Neuron (in vitro differentiated cells): Measurements from ENCODE around the gene NKG7.
"Not testable (repeated sequence)": the region's sequence is repeated elsewhere in the genome, so short reads cannot be mapped to it uniquely, and the experiment has no call there.

ENCODE experiments used
- H2AFZ ChIP-seq: one replicate; pipeline ENCODE4 v1.6.1; 2013; ENCODE audit warnings: low read depth, mild to moderate bottlenecking, inconsistent platforms, low read length, moderate library complexity
- H3K27me3 ChIP-seq: one replicate; pipeline ENCODE4 v1.6.1; 2013; ENCODE audit warnings: low read length; ENCODE audit not compliant: insufficient read depth
- H3K36me3 ChIP-seq: one replicate; pipeline ENCODE4 v1.6.1; 2013; ENCODE audit warnings: low read length; ENCODE audit not compliant: insufficient read depth
- H3K4me1 ChIP-seq: one replicate; pipeline ENCODE4 v1.6.1; 2013; ENCODE audit warnings: low read length; ENCODE audit not compliant: insufficient read depth
- H3K4me3 ChIP-seq: 2 replicates; pipeline ENCODE4 v1.5.1; 2013; ENCODE audit warnings: mild to moderate bottlenecking, low read length, moderate library complexity
- H3K9me3 ChIP-seq: one replicate; pipeline ENCODE4 v1.6.1; 2013; ENCODE audit warnings: low read length

NKG7 gene

GRCh38 chr19:51399936-51400335 is 27.5 kb upstream of the NKG7 start:
- not testable (repeated sequence) for H3K4me1 ChIP-seq, H2AFZ ChIP-seq, H3K27me3 ChIP-seq, H3K36me3 ChIP-seq, H3K4me3 ChIP-seq
- peaks cover 19% of the 10 kb centered on the region for H3K9me3 ChIP-seq

DNA sequence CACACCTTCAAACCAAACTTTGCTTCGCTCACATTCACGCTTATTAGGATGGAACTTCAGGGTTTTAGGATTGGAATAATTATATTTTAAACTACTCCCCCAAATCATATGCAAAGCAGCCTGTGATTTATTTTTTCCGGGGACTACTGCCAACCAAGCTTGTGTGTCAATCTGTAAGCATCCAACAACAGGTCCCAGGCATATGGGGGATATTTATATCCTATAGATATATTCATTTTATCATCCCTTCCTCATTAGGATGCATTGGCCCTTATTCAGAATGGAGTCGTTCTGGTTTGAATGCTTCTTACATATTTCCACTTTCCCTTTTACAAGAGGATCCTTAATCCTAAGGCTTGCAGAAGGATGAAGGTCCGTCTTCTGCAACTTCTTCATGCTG is 26.8 kb upstream of the NKG7 start:
- H3K4me3 ChIP-seq, result no peak overlapping the region
- peaks cover 19% of the 10 kb centered on the region for H3K9me3 ChIP-seq
- peaks cover 3% of the 10 kb centered on the region for H3K4me1 ChIP-seq
- H2AFZ ChIP-seq, result no peak overlapping the region
- H3K36me3 ChIP-seq, result peaks cover 6% of the 10 kb centered on the region
- no peaks in the 10 kb centered on the region for H3K27me3 ChIP-seq

GRCh38 chr19:51398096-51398704 is 25.7 kb upstream of the NKG7 start:
- Histone ChIP-seq H3K36me3 (peaks cover under 1% of the 10 kb centered on the region), H3K4me3 (no peak overlapping the region), H3K27me3 (no peaks in the 10 kb centered on the region), H3K9me3 (peaks cover 12% of the 10 kb centered on the region), H3K4me1 (peaks cover 7% of the 10 kb centered on the region), H2AFZ (no peak overlapping the region)

DNA sequence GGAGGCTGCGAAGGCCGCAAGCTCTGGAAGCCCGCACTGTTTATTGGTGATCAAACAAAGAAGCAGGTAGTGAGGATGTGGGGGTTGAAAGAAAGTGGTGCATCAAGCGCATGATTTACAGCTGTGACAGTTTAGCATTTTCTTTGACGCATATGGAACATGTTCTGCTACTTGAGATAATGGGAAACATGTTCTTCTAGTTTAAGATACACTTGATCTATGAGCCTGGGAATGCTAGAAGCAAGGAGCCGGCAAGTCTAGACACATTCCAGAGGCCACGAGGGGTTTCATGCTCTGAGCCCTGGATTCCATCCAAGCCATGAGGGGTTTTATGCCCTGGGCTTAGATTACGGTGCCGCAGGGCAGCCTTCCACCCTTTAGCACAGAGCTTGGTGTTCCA is 25.0 kb upstream of the NKG7 start:
- H3K4me3 ChIP-seq, H3K27me3 ChIP-seq, H3K9me3 ChIP-seq, H3K4me1 ChIP-seq, H3K36me3 ChIP-seq, H2AFZ ChIP-seq: not testable (repeated sequence)

GRCh38 chr19:51396175-51396574 is 23.7 kb upstream of the NKG7 start:
- Histone ChIP-seq H3K36me3 (no peaks in the 10 kb centered on the region), H3K4me3 (no peak overlapping the region), H3K9me3 (no peaks in the 10 kb centered on the region), H2AFZ (no peak overlapping the region), H3K4me1 (peaks cover 7% of the 10 kb centered on the region), H3K27me3 (no peaks in the 10 kb centered on the region)

DNA sequence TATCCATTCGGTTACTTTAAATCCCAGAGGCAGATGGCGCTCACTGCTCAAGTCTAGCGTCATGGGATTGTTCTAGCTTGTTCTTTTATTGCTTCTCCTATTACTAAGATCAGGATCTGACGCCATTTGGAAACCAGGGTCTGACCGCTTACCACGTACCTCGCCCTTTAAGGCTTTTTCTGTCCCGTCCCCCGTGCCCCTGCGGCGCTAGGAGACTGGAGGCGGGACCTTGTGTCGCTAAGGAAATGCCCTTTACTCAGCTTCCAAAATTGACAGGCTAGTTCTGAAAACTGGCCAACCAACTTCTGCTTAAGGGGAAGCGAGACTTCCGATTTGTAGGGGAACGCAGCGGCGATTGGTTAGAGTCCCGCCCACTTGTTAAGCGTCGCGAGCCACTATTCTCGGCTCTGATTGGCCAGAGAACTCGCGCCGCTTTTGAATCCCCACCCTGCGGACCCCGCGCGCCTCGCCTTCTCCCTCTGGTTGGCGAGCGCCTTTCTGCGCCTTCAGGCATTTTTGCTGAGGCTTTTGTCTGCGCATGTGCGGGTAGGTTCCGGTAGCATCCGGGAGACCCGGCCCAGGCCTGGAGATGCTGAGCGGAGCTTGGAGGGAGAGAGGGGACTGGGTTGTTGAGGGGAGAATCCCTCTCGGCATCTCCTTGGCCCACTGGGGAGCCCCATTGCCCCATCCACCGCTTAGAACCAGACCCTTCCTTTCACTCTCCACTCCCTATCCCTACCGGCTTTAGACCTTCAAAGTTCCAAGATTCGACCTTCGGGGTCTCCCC is 21.8 kb upstream of the NKG7 start:
- Histone ChIP-seq H3K27me3 (no peaks in the 10 kb centered on the region), H2AFZ (peak overlapping the region; percentile 71), H3K36me3 (no peaks in the 10 kb centered on the region), H3K9me3 (no peaks in the 10 kb centered on the region), H3K4me3 (peak overlapping the region; percentile 65), H3K4me1 (peaks cover 7% of the 10 kb centered on the region)

DNA sequence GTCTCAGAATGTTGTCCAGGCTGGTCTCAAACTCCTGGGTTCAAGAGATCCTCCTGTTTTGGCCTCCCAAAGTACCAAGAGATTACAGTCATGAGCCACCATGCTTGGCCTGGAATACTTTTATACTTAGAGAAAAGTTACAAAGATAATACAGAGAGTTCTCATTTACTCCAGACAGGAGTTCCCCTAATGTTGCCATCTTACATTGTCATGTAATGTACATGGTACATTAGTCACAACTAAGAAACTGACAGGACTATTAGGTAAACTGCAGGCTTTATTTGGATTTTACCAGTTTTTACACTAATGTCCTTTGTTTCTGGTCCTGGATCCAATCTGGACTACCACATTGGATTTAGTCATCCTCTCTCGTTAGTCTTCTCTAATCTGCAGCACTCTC is 20.2 kb upstream of the NKG7 start:
- Histone ChIP-seq H3K4me1 (peaks cover 7% of the 10 kb centered on the region), H2AFZ (no peak overlapping the region), H3K9me3 (no peaks in the 10 kb centered on the region), H3K36me3 (no peaks in the 10 kb centered on the region), H3K4me3 (no peak overlapping the region), H3K27me3 (no peaks in the 10 kb centered on the region)

DNA sequence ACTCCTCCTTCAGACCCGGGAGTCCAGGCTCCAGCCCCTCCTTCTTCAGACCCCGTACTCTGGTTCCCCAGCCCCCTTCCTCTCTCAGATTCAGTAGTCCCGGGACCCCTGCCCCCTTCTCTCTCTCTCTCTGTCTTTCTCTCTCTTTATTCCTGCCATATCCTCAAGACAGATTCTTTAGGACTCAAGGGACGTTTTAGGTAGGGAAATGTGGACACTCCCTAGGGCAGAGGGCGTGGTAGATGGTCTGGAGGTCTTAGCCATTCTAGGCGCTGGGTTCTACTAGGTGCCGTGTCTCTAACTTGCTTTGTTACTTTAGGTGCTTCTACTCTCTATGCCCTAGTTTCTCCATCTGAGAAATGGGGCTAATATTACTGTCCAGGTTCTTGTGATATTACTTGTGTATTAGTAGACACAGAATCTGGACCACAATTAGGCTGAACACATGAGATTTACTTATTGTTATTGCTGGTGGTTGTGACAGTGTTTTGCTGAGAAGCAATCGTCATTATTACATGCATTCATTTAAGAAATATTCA is 18.7 kb upstream of the NKG7 start:
- no peaks in the 10 kb centered on the region for H3K27me3 ChIP-seq
- H2AFZ ChIP-seq, result no peak overlapping the region
- H3K36me3 ChIP-seq, result no peaks in the 10 kb centered on the region
- no peak overlapping the region for H3K4me3 ChIP-seq
- H3K9me3 ChIP-seq, result no peaks in the 10 kb centered on the region
- peaks cover 7% of the 10 kb centered on the region for H3K4me1 ChIP-seq

- Histone ChIP-seq H2AFZ (no peak overlapping the region), H3K4me3 (no peak overlapping the region), H3K27me3 (no peaks in the 10 kb centered on the region), H3K9me3 (no peaks in the 10 kb centered on the region), H3K4me1 (peaks cover 3% of the 10 kb centered on the region), H3K36me3 (no peaks in the 10 kb centered on the region)
Observed at GRCh38 chr19:51389143-51389542, 16.7 kb upstream of the NKG7 start.

DNA sequence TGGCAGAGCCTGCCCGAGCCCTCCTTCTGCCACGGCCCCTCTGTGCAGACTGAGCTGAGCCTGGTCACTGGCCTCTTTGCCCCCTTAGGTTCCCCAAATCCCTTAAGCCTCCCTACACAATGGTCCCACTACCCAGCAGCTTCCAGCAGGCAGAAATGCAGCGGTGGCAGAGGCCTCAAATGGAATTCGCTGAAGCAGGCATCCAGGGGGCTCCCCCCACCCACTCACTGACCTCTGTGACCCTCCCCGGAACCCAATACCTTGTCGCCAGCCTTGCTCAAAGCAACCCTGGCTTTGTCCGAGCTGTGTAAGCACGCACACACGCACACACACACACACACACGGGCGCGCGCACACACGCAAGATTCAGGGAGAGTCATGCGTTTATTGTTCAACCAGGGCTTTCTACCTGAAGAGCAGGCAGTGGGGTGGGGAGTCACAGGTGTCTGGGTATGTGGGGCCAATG is 15.5 kb upstream of the NKG7 start, which contains the start of gene LIM2:
TSS of gene LIM2 (minus strand) at position 51 of the 466 bp plus-strand sequence. CDS start 531 bp downstream, outside the sequence.
- H3K36me3 ChIP-seq, result no peaks in the 10 kb centered on the region
- H3K9me3 ChIP-seq, result no peaks in the 10 kb centered on the region
- no peaks in the 10 kb centered on the region for H3K4me1 ChIP-seq
- no peaks in the 10 kb centered on the region for H3K27me3 ChIP-seq
- no peak within 1 kb of the TSS for H2AFZ ChIP-seq
- no peak within 1 kb of the TSS for H3K4me3 ChIP-seq

DNA sequence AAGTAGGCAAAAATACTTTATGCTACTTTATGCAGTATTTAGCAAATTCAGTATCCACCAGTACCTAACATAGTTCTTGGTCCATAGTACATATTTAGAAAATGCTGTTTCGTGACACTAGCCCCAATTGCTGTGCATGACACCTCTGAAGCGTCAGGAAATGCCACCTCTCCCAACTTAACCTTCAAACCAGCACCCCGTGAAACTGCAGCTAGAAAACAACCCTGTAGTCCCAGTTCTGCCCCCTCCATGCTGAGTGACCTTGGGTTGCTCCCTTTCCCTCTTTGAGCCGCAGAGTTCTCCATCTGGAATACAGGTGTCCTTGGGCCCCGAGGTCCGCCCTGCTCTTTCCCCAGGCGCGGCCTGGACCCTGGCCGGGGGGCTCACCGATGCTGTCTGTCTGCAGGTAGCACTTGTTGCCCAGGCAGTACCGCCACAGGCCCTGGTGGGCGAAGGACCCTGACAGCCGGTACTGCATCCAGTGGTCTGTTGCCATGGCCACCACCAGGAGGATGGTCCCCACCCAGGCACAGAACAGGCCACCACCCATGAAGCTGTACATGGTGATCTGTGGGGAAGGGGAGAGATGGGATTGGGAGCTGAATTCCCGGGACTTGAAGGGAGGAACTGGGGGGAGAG is 14.5 kb upstream of the NKG7 start:
- H3K27me3 ChIP-seq, result no peaks in the 10 kb centered on the region
- H2AFZ ChIP-seq, result no peak overlapping the region
- H3K9me3 ChIP-seq, result no peaks in the 10 kb centered on the region
- H3K36me3 ChIP-seq, result no peaks in the 10 kb centered on the region
- H3K4me3 ChIP-seq, result no peak overlapping the region
- no peaks in the 10 kb centered on the region for H3K4me1 ChIP-seq

DNA sequence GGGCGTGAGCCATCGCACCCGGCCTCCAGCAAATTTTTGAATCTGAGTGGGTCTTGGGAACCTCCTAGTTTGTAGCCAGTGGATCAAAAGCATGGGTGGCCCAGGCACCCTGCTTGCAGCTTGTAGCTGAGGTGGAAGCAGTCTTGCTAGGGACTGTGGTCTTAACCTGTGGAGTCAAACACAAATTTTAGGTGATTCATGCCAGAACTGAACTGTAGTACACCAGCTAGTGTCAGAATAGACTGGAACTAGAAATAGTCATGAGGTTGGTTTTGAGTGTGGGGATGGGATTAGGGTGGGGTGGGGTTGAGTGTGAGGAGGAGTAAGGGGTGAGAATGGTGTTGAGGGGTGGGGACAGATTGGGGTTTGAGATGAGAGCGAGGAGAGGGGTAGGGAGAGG is 9.6 kb upstream of the NKG7 start:
- no peaks in the 10 kb centered on the region for H3K27me3 ChIP-seq
- H3K36me3 ChIP-seq, result no peaks in the 10 kb centered on the region
- no peak overlapping the region for H3K4me3 ChIP-seq
- H3K4me1 ChIP-seq, result no peaks in the 10 kb centered on the region
- no peaks in the 10 kb centered on the region for H3K9me3 ChIP-seq
- H2AFZ ChIP-seq, result no peak overlapping the region

DNA sequence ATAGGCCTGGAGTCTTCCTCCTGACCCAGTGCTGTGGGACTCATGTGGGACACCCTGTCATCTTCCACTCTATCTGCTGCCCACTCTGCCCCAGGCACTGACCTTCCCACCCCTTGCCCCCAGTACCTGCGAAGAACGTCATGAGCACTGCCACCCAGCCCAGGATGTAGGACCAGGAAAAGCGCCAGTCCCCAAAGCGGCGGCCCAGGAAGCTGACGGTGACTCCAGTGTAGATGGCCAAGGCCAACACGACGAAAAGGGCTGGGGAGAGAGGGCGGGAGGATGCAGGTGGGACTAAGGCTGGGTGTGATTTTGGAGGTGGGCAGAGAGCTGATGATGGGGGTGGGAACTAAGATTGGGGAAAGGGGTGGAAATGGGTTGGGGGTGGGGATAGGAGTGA is 7.9 kb upstream of the NKG7 start:
- no peak overlapping the region for H2AFZ ChIP-seq
- no peak overlapping the region for H3K4me3 ChIP-seq
- H3K36me3 ChIP-seq, result no peaks in the 10 kb centered on the region
- no peaks in the 10 kb centered on the region for H3K4me1 ChIP-seq
- no peaks in the 10 kb centered on the region for H3K9me3 ChIP-seq
- no peaks in the 10 kb centered on the region for H3K27me3 ChIP-seq
